ENCODE data around the gene SERPINB7.

DNA sequence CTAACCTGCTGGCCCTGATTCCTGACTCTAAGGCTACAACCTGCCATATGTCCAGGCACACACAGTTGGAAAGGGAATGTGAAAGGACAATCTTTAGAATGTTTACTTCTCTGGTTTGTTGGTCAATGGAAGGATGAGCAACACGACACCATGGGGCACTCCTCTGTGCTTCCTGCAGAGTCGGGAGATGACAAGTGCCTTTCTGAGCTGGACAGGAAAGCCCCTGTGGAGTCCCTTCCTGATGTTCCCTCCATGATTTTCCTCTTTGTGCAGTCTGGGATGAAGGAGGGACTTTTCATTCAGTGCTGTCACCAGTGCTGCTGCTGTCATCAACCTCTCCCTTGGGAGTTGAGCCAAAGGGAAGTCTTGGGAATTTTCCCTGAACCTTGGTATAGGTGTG is 22.6 kb upstream of the SERPINB7 start:
- TF ChIP-seq, protein P1, sequence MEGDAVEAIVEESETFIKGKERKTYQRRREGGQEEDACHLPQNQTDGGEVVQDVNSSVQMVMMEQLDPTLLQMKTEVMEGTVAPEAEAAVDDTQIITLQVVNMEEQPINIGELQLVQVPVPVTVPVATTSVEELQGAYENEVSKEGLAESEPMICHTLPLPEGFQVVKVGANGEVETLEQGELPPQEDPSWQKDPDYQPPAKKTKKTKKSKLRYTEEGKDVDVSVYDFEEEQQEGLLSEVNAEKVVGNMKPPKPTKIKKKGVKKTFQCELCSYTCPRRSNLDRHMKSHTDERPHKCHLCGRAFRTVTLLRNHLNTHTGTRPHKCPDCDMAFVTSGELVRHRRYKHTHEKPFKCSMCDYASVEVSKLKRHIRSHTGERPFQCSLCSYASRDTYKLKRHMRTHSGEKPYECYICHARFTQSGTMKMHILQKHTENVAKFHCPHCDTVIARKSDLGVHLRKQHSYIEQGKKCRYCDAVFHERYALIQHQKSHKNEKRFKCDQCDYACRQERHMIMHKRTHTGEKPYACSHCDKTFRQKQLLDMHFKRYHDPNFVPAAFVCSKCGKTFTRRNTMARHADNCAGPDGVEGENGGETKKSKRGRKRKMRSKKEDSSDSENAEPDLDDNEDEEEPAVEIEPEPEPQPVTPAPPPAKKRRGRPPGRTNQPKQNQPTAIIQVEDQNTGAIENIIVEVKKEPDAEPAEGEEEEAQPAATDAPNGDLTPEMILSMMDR (conservative IDR thresholded peaks at IDR 0.05): no peak
- no peak for TF ChIP-seq EZH2 (IDR thresholded peaks at IDR 0.05; ENCODE audit: low read depth)

All from PC-9 (cell line).